Stimulated activated effector memory CD8-positive, alpha-beta T cell treated with anti-CD3 and anti-CD28 coated beads, Interleukin-12 subunit alpha, Interleukin-12 subunit beta, amount 100 ng/mL, for 72 hours (primary cell): Measurements from ENCODE around the gene VPS36.
"Not testable (repeated sequence)": the region's sequence is repeated elsewhere in the genome, so short reads cannot be mapped to it uniquely, and the experiment has no call there.

ENCODE experiments used
- ATAC-seq: fragments of 150-1000 bp; cut with Tn5 transposase; 2 replicates; pipeline ENCODE4 v1.10.0; 2021
- DNase-seq, 2 donors: peaks; one replicate each; pipeline ENCODE4 v3.0.0; 2021 to 2022; ENCODE audit warnings: low spot score in 2 of 2
- H3K27ac Mint-ChIP-seq: one replicate; pipeline ENCODE4 v1.8.0; 2022; ENCODE audit warnings: mild to moderate bottlenecking, mixed read lengths
- H3K36me3 Mint-ChIP-seq: one replicate; pipeline ENCODE4 v1.8.0; 2022; ENCODE audit warnings: mild to moderate bottlenecking, mixed read lengths
- H3K4me1 Mint-ChIP-seq: one replicate; pipeline ENCODE4 v1.8.0; 2022; ENCODE audit warnings: mixed read lengths
- H3K4me3 Mint-ChIP-seq: one replicate; pipeline ENCODE4 v1.8.0; 2022; ENCODE audit warnings: mild to moderate bottlenecking, mixed read lengths
- H3K9me3 Mint-ChIP-seq: one replicate; pipeline ENCODE4 v1.8.0; 2022; ENCODE audit warnings: mixed read lengths

The VPS36 gene

DNA sequence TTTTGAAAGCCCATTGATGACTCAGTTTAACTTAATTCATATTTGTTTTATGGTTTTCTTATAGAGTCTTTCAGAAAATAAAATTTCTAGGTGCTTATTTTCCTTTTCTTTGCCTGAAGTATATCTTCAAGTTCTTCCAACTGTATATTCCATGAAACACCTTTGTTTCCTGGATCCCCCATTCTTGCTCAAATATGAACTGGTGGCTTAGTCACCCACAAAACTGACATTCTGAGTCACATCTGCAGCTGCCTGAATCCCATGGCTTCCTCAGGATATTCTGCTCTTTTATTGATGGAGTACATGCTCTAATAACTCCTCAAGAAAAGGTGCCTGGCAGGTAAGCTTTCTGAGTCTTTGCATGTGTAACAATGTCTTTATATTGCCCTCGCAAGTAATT, 77.2 kb downstream of the VPS36 start:
- H3K4me1 Mint-ChIP-seq, H3K9me3 Mint-ChIP-seq, H3K4me3 Mint-ChIP-seq, H3K27ac Mint-ChIP-seq, ATAC-seq, DNase-seq, H3K36me3 Mint-ChIP-seq: not testable (repeated sequence)

DNA sequence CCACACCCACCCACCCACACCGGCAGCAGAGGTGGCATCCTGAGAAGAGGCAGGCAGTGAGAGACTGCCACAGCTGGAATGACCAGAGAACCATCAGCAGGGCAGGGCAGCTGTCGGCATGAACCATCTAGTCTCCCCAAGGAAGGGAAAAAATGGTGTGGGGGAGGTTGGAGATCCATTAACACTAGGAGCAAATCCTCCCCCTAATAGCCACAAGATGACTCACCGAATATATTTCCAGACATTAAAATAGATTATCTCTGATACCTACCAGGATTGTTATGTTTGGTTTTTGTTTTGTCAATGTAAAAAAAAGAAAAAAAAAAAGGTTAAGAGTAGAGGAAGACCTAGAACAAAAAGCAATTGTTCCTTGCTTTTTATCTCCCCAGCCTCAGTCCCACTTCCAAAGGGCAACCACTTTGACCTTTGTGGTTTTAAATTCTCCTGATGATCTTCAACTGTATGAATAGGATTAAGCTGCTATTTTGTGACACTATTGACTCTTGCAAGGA, 78.6 kb downstream of the VPS36 start:
- Mint-ChIP-seq H3K36me3 (no peaks in the 10 kb centered on the region), H3K27ac (no peak overlapping the region), H3K9me3 (no peaks in the 10 kb centered on the region), H3K4me3 (no peak overlapping the region), H3K4me1 (no peaks in the 10 kb centered on the region)
- ATAC-seq: no peak
- DNase-seq: no peak

DNA sequence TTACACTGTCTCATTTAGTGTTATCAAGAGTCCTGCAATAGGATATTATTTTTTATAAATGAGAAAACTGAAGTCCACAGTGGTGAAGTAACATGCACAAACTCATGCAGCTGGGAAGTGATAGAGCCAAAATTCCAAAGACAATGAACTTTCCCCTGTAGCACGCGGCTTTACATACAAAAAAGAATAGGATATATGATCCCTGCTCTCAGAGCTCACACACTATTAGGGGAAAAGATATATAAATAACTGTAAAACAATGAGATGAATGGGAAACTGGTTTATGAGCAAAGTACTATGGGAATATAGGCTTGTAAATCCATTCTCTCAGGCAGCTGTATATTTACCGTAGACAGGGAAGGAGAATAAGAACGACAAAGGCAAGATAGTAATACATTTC, 84.1 kb downstream of the VPS36 start:
- H3K4me1 Mint-ChIP-seq: no peaks in the 10 kb centered on the region
- no peaks in the 10 kb centered on the region for H3K9me3 Mint-ChIP-seq
- no peaks in the 10 kb centered on the region for H3K36me3 Mint-ChIP-seq
- DNase-seq (no peak), ATAC-seq (no peak)
- no peak overlapping the region for H3K4me3 Mint-ChIP-seq
- H3K27ac Mint-ChIP-seq: no peak overlapping the region
